Effector memory CD8-positive, alpha-beta T cell (primary cell): ENCODE data around the gene C4BPA.

ENCODE experiments used
- ATAC-seq: fragments of 150-1000 bp; cut with Tn5 transposase; replicated peaks from 2 replicates; pipeline ENCODE4 v1.10.0; 2021; ENCODE audit warnings: mild to moderate bottlenecking, moderate library complexity
- DNase-seq, 3 experiments: peaks; one replicate each; pipeline ENCODE4 v3.0.0; 2021
- H3K27ac Mint-ChIP-seq, 2 donors: one replicate each; pipeline ENCODE4 v1.8.0; 2022; ENCODE audit warnings: mild to moderate bottlenecking in 2 of 2, mixed read lengths in 2 of 2, moderate library complexity in 2 of 2
- H3K27me3 Mint-ChIP-seq, 2 donors: one replicate each; pipeline ENCODE4 v1.8.0; 2022; ENCODE audit warnings: mixed read lengths in 2 of 2
- H3K36me3 Mint-ChIP-seq: one replicate; pipeline ENCODE4 v1.8.0; 2022; ENCODE audit warnings: mild to moderate bottlenecking, moderate library complexity, mixed read lengths; ENCODE audit not compliant: insufficient read depth
- H3K4me1 Mint-ChIP-seq, 2 donors: one replicate each; pipeline ENCODE4 v1.8.0; 2022; ENCODE audit warnings: low read depth in 2 of 2, mixed read lengths in 2 of 2
- H3K4me3 Mint-ChIP-seq, 2 donors: one replicate each; pipeline ENCODE4 v1.8.0; 2022; ENCODE audit warnings: mild to moderate bottlenecking in 2 of 2, mixed read lengths in 2 of 2, moderate library complexity in 2 of 2
- H3K9me3 Mint-ChIP-seq, 2 donors: one replicate each; pipeline ENCODE4 v1.8.0; 2022; ENCODE audit warnings: mixed read lengths in 2 of 2

C4BPA gene

DNA sequence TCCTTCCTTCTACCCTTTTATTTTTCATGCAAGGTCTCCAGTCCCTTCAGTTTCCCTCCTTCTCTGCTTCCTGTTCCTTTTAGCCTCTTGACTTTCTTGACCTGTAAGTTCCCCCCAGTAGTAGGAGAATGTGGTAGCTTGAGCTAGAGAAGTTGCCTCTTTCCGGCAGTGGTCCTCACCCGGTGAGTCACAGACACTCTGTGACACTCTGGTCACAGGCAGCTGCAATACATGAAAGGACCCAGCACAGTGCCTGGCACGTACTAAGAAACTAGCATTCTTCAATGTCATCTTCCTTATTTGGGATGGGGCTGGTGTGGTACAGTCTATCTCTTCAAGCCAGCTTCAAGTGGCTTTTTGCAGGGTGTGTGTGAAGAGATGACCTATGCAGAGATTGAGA is 35.0 kb upstream of the C4BPA start:
- no peaks in the 10 kb centered on the region for H3K27me3 Mint-ChIP-seq
- peaks cover 9 to 13% of the 10 kb centered on the region in 2 donors for H3K4me1 Mint-ChIP-seq
- ATAC-seq = no peak
- peak overlapping the region in 1 of 2 donors; percentile 7 for H3K27ac Mint-ChIP-seq
- DNase-seq = no peak
- peaks cover 4% of the 10 kb centered on the region for H3K36me3 Mint-ChIP-seq
- no peak overlapping the region for H3K4me3 Mint-ChIP-seq
- no peaks in the 10 kb centered on the region for H3K9me3 Mint-ChIP-seq

DNA sequence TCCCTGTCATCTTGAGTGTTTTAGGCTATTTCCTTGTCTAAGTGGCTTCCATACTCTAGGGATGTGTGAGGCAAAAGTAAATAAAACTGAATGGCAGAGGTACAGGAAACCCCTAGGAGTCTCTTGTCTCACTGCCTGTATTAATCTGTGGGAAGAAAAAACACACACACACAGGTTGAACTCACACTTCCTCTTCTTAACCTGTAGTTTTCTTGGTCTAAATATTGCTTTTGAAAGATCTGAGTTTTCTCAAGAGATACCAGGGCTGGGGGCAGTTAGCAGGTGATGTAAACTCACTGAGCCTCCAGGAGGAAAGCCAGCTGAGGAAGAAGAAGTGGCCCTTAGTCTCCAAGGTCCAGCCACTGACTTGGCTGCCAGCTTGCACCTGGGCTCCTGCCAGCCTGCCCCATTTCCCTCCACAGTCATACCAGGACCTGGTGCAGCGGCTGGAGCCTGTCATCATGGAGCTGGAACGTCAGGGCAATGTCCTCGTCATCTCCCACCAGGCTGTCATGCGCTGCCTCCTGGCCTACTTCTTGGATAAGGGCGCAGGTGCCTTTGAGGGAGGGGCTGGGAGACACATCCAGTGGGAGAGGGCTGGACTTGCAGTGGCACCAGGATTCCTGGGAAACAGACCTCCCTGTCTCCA is 34.1 kb upstream of the C4BPA start:
- H3K4me1 Mint-ChIP-seq = peaks cover 9 to 13% of the 10 kb centered on the region in 2 donors
- no peaks in the 10 kb centered on the region for H3K9me3 Mint-ChIP-seq
- DNase-seq = no peak
- H3K27me3 Mint-ChIP-seq = peaks cover 0 to 8% of the 10 kb centered on the region in 2 donors
- ATAC-seq = no peak
- no peak overlapping the region for H3K4me3 Mint-ChIP-seq
- no peak overlapping the region for H3K27ac Mint-ChIP-seq
- H3K36me3 Mint-ChIP-seq = peaks cover 3% of the 10 kb centered on the region

GRCh38 chr1:207070811-207071210 is 33.2 kb upstream of the C4BPA start:
- Mint-ChIP-seq H3K27me3 (peaks cover 3 to 8% of the 10 kb centered on the region in 2 donors), H3K36me3 (peaks cover 3% of the 10 kb centered on the region), H3K9me3 (no peaks in the 10 kb centered on the region), H3K4me3 (no peak overlapping the region), H3K27ac (peak overlapping the region in 1 of 2 donors; percentile 68), H3K4me1 (peaks cover 9 to 13% of the 10 kb centered on the region in 2 donors)
- DNase-seq (no peak), ATAC-seq (peak; percentile 61)

GRCh38 chr1:207071426-207071825 is 32.6 kb upstream of the C4BPA start:
- H3K4me1 Mint-ChIP-seq = peaks cover 9 to 13% of the 10 kb centered on the region in 2 donors
- H3K9me3 Mint-ChIP-seq = no peaks in the 10 kb centered on the region
- ATAC-seq (no peak), DNase-seq (no peak)
- H3K36me3 Mint-ChIP-seq = peaks cover 3% of the 10 kb centered on the region
- no peak overlapping the region for H3K4me3 Mint-ChIP-seq
- H3K27ac Mint-ChIP-seq = no peak overlapping the region
- H3K27me3 Mint-ChIP-seq = peaks cover 6 to 8% of the 10 kb centered on the region in 2 donors

GRCh38 chr1:207072233-207072632 is 31.8 kb upstream of the C4BPA start:
- no peaks in the 10 kb centered on the region for H3K36me3 Mint-ChIP-seq
- H3K27ac Mint-ChIP-seq = no peak overlapping the region
- H3K4me3 Mint-ChIP-seq = no peak overlapping the region
- ATAC-seq = no peak
- no peak for DNase-seq
- no peaks in the 10 kb centered on the region for H3K9me3 Mint-ChIP-seq
- peaks cover 6 to 8% of the 10 kb centered on the region in 2 donors for H3K27me3 Mint-ChIP-seq
- peaks cover 9 to 13% of the 10 kb centered on the region in 2 donors for H3K4me1 Mint-ChIP-seq

DNA sequence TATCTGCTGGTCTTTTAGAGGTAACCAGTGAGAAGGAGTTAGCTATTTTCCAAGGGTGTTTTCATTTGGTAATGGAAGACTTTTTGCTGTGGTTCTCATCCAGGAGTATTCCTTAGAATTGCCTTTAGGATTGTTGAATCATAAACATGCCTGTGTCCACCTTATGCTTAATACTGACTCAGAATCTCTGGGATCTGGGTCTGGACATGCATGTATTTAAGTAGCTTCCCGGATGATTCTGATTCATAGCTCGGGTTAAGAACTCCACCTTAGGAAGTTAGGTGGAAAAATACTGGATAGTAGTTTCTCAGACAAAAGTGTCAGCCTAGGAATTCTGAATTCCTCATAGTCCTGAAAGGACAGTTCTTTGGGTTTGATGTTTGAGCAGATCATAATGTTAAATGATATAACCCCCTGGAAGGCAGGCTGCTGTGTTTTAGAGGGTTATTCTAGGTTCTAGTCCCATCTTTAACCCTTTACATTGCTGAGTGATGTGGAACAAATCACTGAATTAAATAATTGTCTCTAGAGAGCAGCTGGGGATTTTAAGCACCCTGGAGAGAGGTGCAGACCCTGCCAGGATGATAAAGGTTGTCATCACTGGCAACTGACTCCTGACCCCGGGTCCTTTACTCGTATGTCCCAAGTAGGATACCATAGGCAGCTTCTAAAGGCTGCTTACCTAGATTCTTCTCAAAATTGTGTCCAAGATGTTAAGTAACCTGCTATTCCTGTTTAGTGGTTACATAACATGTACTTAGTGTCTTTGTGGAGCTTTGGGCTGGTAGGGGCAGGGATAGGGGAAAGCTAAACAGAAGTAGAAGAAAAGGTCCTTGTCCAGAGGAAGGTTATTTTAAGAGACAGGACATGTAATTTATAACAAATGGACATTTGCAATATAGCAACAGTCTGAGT is 29.9 kb upstream of the C4BPA start:
- H3K27ac Mint-ChIP-seq = no peak overlapping the region
- no peaks in the 10 kb centered on the region for H3K36me3 Mint-ChIP-seq
- peaks cover 8 to 11% of the 10 kb centered on the region in 2 donors for H3K4me1 Mint-ChIP-seq
- H3K9me3 Mint-ChIP-seq = no peaks in the 10 kb centered on the region
- no peak overlapping the region for H3K4me3 Mint-ChIP-seq
- DNase-seq (no peak), ATAC-seq (no peak)
- peaks cover 8 to 14% of the 10 kb centered on the region in 2 donors for H3K27me3 Mint-ChIP-seq

- peaks cover 9 to 14% of the 10 kb centered on the region in 2 donors for H3K27me3 Mint-ChIP-seq
- H3K9me3 Mint-ChIP-seq = no peaks in the 10 kb centered on the region
- no peak overlapping the region for H3K4me3 Mint-ChIP-seq
- ATAC-seq (no peak), DNase-seq (no peak)
- no peaks in the 10 kb centered on the region for H3K4me1 Mint-ChIP-seq
- H3K36me3 Mint-ChIP-seq = no peaks in the 10 kb centered on the region
- H3K27ac Mint-ChIP-seq = no peak overlapping the region
Measured at GRCh38 chr1:207076181-207076955, 27.7 kb upstream of the C4BPA start.

DNA sequence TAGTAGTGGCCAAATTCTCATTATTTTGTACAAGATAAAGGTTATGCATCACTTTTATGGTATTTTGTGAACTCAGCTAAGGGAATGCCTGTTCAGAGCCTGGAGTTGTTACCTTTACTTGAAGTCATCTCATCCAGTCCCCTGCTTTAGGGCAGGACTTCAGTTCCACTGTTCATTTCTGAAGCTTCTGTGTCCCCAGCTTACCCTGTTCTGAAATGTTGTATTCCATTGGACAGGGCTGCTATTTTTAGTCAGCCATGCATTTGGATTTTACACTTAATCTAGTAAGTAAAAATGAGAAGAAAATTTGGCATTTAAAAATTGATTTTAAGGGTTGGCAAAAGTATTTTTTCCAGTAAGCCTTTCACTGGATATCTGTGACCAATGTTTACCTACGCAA is 27.0 kb upstream of the C4BPA start:
- no peak for DNase-seq
- Mint-ChIP-seq H3K4me1 (no peaks in the 10 kb centered on the region), H3K4me3 (no peak overlapping the region), H3K36me3 (no peaks in the 10 kb centered on the region), H3K27me3 (peaks cover 14 to 15% of the 10 kb centered on the region in 2 donors), H3K9me3 (no peaks in the 10 kb centered on the region), H3K27ac (no peak overlapping the region)
- ATAC-seq = no peak

- peak; percentile 62 to 75 (median 64) for DNase-seq
- peak; percentile 88 for ATAC-seq
- Mint-ChIP-seq H3K4me3 (no peak overlapping the region), H3K36me3 (no peaks in the 10 kb centered on the region), H3K27ac (no peak overlapping the region), H3K9me3 (no peaks in the 10 kb centered on the region), H3K4me1 (no peaks in the 10 kb centered on the region), H3K27me3 (peaks cover 21 to 22% of the 10 kb centered on the region in 2 donors)
Measured at GRCh38 chr1:207077470-207078377, 26.3 kb upstream of the C4BPA start.

DNA sequence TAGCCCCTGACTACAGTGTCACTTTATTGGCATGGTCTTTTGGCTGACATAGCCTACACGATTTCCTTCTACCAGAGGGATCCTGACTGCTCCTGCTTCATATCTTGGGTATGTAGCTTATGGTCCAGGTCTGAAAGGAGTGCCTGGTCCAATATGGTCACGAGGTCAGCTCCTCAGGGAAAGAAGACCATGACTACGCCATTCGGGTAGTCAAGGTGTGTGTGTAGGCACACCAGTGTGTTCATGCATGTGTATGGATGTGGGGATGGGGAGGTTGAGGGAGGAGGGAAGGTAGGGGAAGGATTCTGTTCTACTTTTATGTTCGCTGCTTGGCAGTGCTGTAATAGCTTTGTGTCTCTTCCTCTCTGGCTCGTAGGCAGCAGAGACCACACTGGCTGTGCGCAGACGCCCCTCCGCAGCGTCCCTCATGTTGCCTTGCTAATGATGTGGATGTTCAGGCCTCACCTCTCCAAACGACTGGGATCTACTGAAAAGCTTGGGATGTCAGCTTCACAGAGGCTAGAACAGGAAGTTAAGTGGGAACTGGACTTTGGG is 25.4 kb upstream of the C4BPA start:
- H3K36me3 Mint-ChIP-seq = no peaks in the 10 kb centered on the region
- no peak overlapping the region for H3K27ac Mint-ChIP-seq
- H3K9me3 Mint-ChIP-seq = no peaks in the 10 kb centered on the region
- H3K4me3 Mint-ChIP-seq = no peak overlapping the region
- H3K27me3 Mint-ChIP-seq = peaks cover 31 to 32% of the 10 kb centered on the region in 2 donors
- ATAC-seq (no peak), DNase-seq (no peak)
- no peaks in the 10 kb centered on the region for H3K4me1 Mint-ChIP-seq

DNA sequence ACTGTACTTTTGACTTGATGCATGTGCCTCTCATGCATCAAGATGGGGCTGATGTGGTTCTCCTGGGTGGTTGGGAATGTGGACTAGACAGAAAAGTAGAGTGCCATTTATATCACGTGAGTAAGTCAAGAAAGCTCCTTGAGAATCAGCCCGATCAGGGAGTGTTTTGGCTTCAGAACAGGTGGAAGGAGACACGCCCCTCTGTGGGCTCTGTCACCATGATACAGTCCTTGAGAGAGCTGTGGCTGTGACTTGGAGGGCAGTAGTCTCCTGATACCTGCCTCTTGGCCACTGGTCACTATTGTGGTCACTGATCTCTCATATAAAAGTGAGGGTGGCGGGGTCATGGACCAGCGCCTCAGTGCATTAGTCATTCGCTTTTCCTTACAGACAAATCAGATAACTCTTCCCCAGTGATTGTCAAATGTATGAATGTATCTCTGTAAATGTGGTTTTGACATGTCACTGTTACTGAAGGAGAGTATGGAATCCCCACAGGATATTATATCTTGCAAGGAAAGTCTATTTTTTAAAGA is 24.3 kb upstream of the C4BPA start:
- no peak overlapping the region for H3K27ac Mint-ChIP-seq
- H3K4me1 Mint-ChIP-seq = no peaks in the 10 kb centered on the region
- no peaks in the 10 kb centered on the region for H3K9me3 Mint-ChIP-seq
- DNase-seq = no peak
- H3K36me3 Mint-ChIP-seq = no peaks in the 10 kb centered on the region
- H3K4me3 Mint-ChIP-seq = no peak overlapping the region
- ATAC-seq = no peak
- H3K27me3 Mint-ChIP-seq = peaks cover 28 to 42% of the 10 kb centered on the region in 2 donors

DNA sequence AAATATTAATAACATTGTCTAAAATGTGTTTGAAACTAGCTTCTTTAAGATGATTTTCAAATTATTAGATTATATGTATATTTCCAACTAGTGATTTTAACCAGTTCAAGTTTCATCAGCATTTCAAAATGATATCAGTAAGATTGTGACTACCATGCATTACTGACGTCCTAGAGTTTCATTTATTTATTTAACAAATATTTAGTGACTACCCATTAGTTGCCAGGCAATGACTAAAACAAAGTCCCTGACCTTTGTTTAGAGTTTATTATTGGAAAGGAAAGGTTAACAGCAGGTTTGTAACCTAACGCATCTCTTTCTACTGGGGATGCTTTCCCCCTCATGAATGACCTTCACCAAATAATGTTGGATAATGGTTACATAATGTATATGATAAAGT is 22.9 kb upstream of the C4BPA start:
- Mint-ChIP-seq H3K27me3 (peaks cover 26 to 47% of the 10 kb centered on the region in 2 donors), H3K9me3 (no peaks in the 10 kb centered on the region), H3K4me1 (no peaks in the 10 kb centered on the region), H3K36me3 (no peaks in the 10 kb centered on the region), H3K27ac (no peak overlapping the region), H3K4me3 (no peak overlapping the region)
- DNase-seq (no peak), ATAC-seq (no peak)
